HG02588 (cell line): ENCODE measurements around the gene COL21A1.

Experiments used
- ATAC-seq: cut with Tn5 transposase; IDR thresholded peaks from one replicate; pipeline ENCODE4 v1.9.1; 2021; ENCODE audit warnings: mild to moderate bottlenecking, moderate library complexity; ENCODE audit not compliant: unreplicated experiment

COL21A1 gene

GRCh38 chr6:56140090-56140489, 107.3 kb downstream of the COL21A1 start:
- ATAC-seq: no peak

DNA sequence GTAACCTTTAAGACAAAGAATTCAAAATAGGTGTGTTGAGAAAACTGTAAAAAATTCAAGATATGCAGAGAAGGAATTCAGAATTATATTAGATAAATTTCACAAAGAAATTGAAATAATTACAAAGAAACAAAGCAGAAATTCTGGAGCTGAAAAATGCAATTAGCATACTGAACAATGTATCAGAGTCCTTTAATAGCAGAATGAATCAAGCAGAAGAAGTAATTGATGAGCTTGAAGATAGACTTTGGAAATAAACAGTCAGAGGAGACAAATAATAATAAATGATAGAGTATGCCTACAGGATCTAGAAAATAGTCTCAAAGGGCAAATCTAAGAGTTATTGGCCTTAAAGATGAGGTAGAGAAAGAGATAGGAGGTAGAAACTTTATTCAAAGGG, 131.7 kb downstream of the COL21A1 start:
- ATAC-seq: no peak

DNA sequence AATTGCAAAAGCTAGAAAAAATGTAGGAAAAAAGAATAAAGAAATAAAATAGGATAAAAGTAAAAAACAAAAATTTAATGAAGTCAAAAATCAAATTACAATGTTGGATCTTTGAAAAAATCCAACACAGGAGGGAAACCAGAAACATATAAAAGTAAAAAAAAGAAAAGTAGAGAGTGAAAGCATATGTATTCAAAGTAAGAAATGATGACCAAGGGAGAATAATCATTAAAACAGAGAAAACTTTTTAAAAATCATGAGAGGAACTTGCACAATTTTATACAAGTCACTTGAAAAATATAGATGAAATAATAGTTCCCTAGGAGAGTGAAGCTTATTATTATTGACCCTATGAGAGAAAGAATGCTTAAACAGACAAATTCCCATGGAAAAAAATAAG, 138.2 kb downstream of the COL21A1 start:
- ATAC-seq: no peak

- ATAC-seq: no peak
These were observed 141.1 kb downstream of the COL21A1 start for GRCh38 chr6:56106231-56106630.

DNA sequence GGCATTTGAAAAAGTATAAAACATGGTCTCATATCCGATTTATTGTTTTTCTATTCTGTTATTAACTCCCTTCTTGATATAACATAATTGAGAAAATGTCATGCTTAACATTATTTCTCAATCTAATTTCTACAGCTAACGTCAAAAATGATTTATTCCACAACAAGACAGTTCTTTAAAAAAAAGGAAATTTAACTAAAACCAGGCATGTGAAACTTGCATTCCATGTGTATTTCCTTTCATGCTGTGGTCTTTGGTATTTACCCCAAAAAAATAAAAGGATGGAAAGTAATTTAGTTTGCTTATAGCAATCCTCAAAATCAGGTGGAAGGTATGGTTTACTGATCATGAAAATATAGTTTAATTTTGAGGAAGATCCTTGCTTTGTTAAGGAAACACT, 142.8 kb downstream of the COL21A1 start:
- ATAC-seq: no peak

- no peak for ATAC-seq
These were observed 145.2 kb downstream of the COL21A1 start for GRCh38 chr6:56102216-56102615.

DNA sequence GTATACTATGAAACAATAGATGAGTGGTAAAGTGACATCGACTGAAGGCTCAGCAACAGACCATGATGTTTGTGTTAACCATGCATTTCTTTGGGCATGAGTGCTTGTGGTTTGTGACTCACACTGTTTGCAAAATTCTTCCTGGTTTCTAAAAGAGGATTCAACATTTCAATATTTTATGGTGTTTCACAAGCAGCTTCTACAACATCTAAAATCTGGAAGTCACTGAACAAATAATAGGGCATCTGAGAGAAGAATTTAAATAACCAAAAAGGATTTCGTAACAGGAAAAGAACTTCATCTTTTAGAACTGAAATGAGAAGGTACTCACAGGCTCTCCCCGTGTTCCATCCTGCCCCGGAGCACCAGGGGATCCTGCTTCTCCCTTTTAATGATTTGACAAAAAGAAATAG, 146.2 kb downstream of the COL21A1 start:
- ATAC-seq: no peak

- ATAC-seq: no peak
These were observed 150.3 kb downstream of the COL21A1 start for GRCh38 chr6:56096946-56097621.

DNA sequence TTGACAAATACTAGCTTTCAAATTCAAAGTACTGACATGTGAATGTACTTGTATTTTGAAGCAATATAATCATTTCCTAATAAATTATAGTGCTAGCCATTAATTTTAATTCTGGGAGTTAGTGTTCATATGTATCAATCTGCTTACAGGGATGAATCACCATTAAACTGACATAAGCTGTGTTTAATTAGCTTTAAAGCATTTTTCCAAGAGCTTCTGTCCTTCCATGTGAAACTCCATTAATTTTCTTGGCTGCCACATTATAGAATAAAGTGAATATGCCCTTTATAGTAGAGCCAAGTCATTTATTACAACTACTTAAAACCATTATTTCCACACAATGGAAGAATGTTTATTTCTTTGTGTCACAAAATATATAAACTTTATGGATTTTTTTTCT, 150.8 kb downstream of the COL21A1 start:
- no peak for ATAC-seq

GRCh38 chr6:56093776-56094175, 153.6 kb downstream of the COL21A1 start:
- no peak for ATAC-seq

GRCh38 chr6:56091159-56091869, 156.1 kb downstream of the COL21A1 start:
- no peak for ATAC-seq

GRCh38 chr6:56088641-56089040, 158.7 kb downstream of the COL21A1 start:
- no peak for ATAC-seq

- ATAC-seq: no peak
These were observed 160.0 kb downstream of the COL21A1 start for GRCh38 chr6:56087421-56087820.

DNA sequence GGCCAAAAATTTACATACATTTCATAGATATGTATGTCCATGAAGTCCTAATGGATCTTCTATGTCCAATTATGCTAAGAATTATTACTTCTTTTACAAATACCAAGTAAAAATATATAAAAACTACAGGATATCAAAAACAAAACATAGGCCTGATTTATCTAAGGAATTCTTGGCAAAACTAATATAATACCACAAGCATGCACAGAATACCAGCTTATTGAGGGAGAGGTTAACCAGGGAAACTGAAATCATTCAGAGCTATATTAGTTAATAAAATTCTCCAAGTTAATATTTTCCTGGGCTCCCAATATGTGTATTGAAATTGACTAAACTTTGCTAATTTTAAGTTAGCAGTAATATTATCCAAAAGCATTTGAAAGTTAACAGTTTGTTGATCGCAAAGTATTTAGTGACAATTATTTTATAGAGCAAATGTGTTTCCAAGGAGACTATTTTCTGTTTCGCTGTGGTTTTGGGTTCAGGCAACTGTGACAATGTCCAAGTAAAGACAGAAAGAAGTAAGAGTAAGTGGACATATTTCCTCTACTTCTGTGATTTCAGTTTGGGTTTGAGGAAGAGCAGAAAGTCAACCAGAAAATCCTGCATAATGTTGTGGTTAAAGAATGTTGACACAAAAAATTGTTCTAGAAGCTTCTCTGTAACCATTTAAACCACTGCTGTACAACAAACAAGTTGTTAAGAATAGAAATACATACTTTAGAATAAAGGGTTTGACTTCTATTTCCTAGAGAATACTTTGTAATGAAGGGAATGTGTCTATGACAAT, 167.4 kb downstream of the COL21A1 start:
- no peak for ATAC-seq

DNA sequence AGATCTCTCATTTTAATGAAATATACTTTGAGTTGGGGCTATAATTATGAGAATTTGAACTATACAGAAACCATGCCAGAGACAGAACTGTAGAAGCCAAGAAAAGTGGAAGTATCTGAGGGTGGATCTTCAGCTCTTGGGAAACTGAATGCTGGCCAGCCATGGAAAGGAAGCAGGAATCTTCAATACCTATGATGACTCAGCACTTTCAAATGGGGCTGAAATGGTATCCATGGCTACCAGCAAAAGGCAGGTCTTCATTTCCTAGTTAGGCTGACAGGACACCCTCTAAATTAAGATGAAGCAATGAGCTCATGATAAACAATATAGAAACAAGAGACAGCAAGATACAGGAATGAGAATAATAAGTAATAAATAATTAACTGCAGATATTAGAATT, 171.3 kb downstream of the COL21A1 start:
- no peak for ATAC-seq

GRCh38 chr6:56073761-56074160, 173.6 kb downstream of the COL21A1 start:
- no peak for ATAC-seq

- ATAC-seq: no peak
These were observed 174.1 kb downstream of the COL21A1 start for GRCh38 chr6:56073315-56073714.

DNA sequence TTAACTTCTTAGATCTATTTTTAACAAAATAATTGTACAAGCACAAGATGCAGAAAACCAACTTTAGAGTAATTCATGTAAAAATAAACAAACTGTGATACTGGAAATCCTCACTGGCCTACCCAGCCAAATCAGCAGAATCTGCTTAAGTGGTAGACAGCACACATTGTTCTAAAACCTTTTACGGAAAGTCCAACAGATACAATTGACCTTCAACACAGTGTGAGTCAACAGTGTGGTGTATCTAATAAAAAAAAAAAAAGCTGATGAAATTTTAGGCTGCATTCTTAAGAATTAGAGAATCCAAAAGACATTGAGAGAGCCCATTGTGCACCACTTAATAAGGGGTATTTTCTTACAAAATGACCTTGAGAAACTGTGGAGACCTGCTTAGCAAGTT, 174.5 kb downstream of the COL21A1 start:
- no peak for ATAC-seq

GRCh38 chr6:56065408-56065807, 182.0 kb downstream of the COL21A1 start:
- no peak for ATAC-seq

DNA sequence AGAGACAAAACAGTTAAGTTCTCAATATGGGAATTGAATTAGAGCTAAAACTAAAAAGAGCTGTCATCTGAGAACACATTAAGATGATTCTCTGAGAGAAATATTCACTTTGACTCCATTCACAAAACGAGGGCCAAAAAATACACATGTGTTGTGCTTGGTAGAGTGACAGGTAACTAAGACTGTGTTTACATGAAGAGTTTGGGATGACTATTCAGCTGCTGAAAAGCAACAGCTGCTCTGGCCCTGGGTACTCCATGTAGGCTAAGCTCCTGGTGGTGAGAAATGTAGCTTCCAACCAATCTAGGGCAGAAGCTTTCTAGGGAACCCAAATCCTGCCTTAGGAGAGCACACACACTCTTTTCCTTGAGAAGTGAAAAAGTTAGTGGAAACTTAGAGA, 184.5 kb downstream of the COL21A1 start:
- no peak for ATAC-seq

- no peak for ATAC-seq
These were observed 188.7 kb downstream of the COL21A1 start for GRCh38 chr6:56058636-56059035.
